ENCODE measurements around the gene EHF.

EHF gene

DNA sequence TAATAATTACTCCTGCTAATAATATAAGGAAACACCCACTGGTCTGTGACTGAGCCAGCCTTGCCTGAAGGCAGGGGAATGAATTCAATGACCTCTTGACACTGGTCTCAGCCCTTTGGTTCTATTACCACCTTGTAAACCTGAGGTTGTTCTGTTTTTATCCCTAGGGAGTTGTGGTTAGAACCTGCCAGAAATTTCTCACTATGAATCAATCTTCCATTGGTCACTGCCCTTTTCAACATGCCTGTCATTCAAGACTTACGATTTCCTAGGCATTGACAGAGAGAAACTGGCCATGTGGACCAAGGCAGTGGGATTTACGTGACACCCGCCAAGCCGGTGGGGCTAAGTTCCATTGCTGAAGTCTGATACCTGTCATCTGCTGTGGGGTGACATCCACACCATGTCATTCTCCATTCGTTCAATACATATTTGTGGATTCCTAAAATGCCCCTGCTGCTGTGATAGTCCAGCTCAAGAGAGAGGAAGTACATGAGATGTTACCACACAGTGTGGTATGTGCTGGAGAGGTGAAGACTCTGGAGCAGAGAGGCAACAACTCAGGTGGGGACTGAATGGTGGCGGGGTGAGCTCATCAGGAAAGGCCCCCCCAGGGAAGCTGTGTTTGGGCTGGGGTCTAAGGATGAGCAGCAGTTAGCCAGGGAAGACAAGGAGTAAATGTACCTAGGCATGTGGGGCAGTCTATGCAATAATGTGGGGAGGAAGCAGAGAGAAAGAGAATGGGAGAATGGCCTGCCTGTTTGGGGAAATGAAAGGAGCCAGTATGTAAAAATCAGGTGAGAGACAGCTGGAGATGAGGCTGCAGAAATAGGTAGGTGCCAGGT is 15.2 kb upstream of the EHF start:
- H3K27me3 ChIP-seq (replicated peaks in 2 of 5; ENCODE audit: control insufficient read depth in 4 of 5, insufficient read depth in 5 of 5, low read length in 4 of 5): no peaks in the 10 kb centered on the region
- no peaks in the 10 kb centered on the region for H3K36me3 ChIP-seq (ENCODE audit: control insufficient read depth in 4 of 4, insufficient read depth in 4 of 4, low read length in 3 of 4)
- no peak for DNase-seq
- H3K27ac ChIP-seq (ENCODE audit: insufficient read depth in 1 of 2, low read depth in 1 of 2, low read length in 2 of 2, poor library complexity in 1 of 2, severe bottlenecking in 2 of 2): no peak overlapping the region
- ChIA-PET CTCF (no interaction called here), POLR2A (no interaction called here)
- H3K9me3 ChIP-seq (ENCODE audit: control extremely low read depth in 1 of 5, control insufficient read depth in 4 of 5, insufficient read depth in 2 of 5, low read depth in 1 of 5, low read length in 4 of 5): no peaks in the 10 kb centered on the region
- no peaks in the 10 kb centered on the region for H3K4me1 ChIP-seq (ENCODE audit: control extremely low read depth in 1 of 4, control insufficient read depth in 4 of 4, insufficient read depth in 4 of 4, low read length in 3 of 4)
- 77% methylated on average over 5 of the region's 6 CpGs for WGBS (ENCODE audit: insufficient coverage)
- no peak overlapping the region for H3K4me3 ChIP-seq (ENCODE audit: control insufficient read depth in 1 of 7, extremely low read depth in 1 of 7, insufficient read depth in 4 of 7, low read depth in 2 of 7, low read length in 6 of 7)

DNA sequence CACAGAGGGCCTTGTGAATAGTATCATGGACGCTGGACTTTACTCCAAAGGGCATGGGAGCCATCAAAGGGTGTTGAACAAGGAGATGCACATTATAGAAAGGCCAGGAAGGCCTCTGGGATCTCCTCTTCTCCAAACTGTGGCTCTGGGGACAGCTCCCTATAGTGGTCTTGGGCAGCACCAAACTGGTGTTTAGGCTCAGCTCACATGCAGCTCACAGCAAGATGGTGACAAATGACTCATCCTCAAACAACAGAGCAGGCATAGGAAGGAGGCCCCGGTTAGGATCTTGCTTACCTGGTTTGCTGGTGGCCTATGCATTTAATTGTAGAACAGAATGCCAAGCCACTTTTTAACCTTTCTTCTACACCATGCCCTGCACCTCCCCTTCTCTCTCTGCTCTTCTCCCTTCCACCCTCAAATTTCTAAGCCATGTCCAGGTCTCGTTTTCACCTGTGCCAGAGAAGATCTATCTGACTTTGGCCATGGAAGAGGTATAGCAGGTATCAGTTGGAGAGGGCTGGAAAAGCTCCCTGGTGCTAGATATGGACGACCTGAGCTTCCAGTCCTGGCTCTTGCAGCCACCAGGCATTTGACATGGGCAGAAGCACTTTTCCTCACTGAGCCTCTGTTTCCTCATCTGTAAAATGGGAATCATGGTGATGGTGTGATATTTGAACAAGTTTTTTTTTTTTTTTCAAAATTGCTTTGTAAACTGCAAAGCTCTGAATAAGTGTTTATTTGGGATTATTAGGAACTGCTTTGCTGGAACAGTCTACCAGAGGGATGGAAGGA is 14.4 kb upstream of the EHF start:
- no peaks in the 10 kb centered on the region for H3K27me3 ChIP-seq (replicated peaks in 2 of 5; ENCODE audit: control insufficient read depth in 4 of 5, insufficient read depth in 5 of 5, low read length in 4 of 5)
- H3K36me3 ChIP-seq (ENCODE audit: control insufficient read depth in 4 of 4, insufficient read depth in 4 of 4, low read length in 3 of 4): no peaks in the 10 kb centered on the region
- no peak for DNase-seq
- CTCF ChIA-PET: interaction anchor here (0.7 kb wide), 1 partner anchor 9 kb away, joined by 3 read pairs; no protein-coding TSS in a partner anchor
- H3K4me1 ChIP-seq (ENCODE audit: control extremely low read depth in 1 of 4, control insufficient read depth in 4 of 4, insufficient read depth in 4 of 4, low read length in 3 of 4): no peaks in the 10 kb centered on the region
- H3K4me3 ChIP-seq (ENCODE audit: control insufficient read depth in 1 of 7, extremely low read depth in 1 of 7, insufficient read depth in 4 of 7, low read depth in 2 of 7, low read length in 6 of 7): no peak overlapping the region
- H3K27ac ChIP-seq (ENCODE audit: insufficient read depth in 1 of 2, low read depth in 1 of 2, low read length in 2 of 2, poor library complexity in 1 of 2, severe bottlenecking in 2 of 2): no peak overlapping the region
- POLR2A ChIA-PET: no interaction called here
- H3K9me3 ChIP-seq (ENCODE audit: control extremely low read depth in 1 of 5, control insufficient read depth in 4 of 5, insufficient read depth in 2 of 5, low read depth in 1 of 5, low read length in 4 of 5): no peaks in the 10 kb centered on the region
- 61% methylated on average over 3 of the region's 4 CpGs for WGBS (ENCODE audit: insufficient coverage)

DNA sequence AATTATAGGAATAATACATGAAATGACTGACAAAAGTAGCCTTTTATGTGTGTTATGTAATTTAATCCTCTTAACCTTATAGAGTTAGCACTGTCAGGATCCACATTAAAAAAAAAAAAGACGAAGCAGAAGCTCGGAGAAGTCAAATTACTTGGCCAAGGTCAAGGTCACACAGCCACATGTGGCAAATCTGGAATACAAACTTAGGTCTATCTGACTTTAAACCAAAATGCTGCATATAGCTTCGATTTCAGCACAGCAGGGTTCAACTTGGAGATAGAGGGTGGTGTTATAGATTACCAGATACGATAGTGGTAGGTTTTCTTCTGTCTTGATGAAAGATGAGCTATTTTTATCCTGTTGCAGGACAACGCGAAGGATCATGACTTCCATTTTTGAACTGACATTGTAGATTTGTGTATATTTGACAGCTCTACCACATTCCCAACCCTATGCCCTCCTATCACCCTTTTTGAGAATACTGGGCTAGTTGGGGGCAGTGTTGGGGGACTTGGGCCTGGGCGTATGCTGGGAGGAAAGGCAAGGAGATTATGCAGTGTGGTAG is 11.6 kb upstream of the EHF start:
- CTCF ChIA-PET: interaction anchor here (1.3 kb wide), 1 partner anchor 14 kb away, joined by 4 read pairs; no protein-coding TSS in a partner anchor
- H3K27me3 ChIP-seq (replicated peaks in 2 of 5; ENCODE audit: control insufficient read depth in 4 of 5, insufficient read depth in 5 of 5, low read length in 4 of 5): no peaks in the 10 kb centered on the region
- POLR2A ChIA-PET: no interaction called here

DNA sequence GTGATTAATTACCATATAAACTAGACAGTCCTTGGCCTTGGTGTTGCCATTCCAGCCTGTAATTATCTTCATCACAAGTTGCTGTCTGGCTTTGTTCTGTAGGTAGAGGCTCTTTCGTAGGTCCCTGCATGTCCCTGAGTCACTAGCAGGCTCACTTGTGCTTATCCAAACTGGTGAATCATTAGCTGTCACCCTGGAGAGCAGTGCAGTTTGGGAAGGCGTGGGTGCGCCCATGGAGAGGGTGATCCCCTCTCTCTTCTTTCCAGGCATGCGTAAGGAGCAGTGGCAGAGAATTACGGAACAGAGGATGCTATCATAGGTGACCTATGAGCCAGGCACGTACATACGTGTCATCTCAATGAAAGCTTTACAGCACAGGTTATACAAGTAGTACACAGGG is 11.0 kb upstream of the EHF start:
- ChIA-PET POLR2A (no interaction called here), CTCF (interaction anchor here (1.3 kb wide), 1 partner anchor 14 kb away, joined by 4 read pairs; no protein-coding TSS in a partner anchor)
- Histone ChIP-seq H3K27ac (ENCODE audit: insufficient read depth in 1 of 2, low read depth in 1 of 2, low read length in 2 of 2, poor library complexity in 1 of 2, severe bottlenecking in 2 of 2) (no peak overlapping the region), H3K27me3 (replicated peaks in 2 of 5; ENCODE audit: control insufficient read depth in 4 of 5, insufficient read depth in 5 of 5, low read length in 4 of 5) (no peaks in the 10 kb centered on the region), H3K4me1 (ENCODE audit: control extremely low read depth in 1 of 4, control insufficient read depth in 4 of 4, insufficient read depth in 4 of 4, low read length in 3 of 4) (peaks cover 0 to 25% (median 8%) of the 10 kb centered on the region in 4 experiments), H3K4me3 (ENCODE audit: control insufficient read depth in 1 of 7, extremely low read depth in 1 of 7, insufficient read depth in 4 of 7, low read depth in 2 of 7, low read length in 6 of 7) (no peak overlapping the region), H3K9me3 (ENCODE audit: control extremely low read depth in 1 of 5, control insufficient read depth in 4 of 5, insufficient read depth in 2 of 5, low read depth in 1 of 5, low read length in 4 of 5) (no peaks in the 10 kb centered on the region), H3K36me3 (ENCODE audit: control insufficient read depth in 4 of 4, insufficient read depth in 4 of 4, low read length in 3 of 4) (no peaks in the 10 kb centered on the region)
- DNase-seq: no peak
- 99% methylated on average over 6 of the region's 7 CpGs for WGBS (ENCODE audit: insufficient coverage)

More for the DNA sequence above, 11.6 kb upstream of the EHF start:
- no peaks in the 10 kb centered on the region for H3K9me3 ChIP-seq (ENCODE audit: control extremely low read depth in 1 of 5, control insufficient read depth in 4 of 5, insufficient read depth in 2 of 5, low read depth in 1 of 5, low read length in 4 of 5)
- no peak overlapping the region for H3K27ac ChIP-seq (ENCODE audit: insufficient read depth in 1 of 2, low read depth in 1 of 2, low read length in 2 of 2, poor library complexity in 1 of 2, severe bottlenecking in 2 of 2)
- H3K4me3 ChIP-seq (ENCODE audit: control insufficient read depth in 1 of 7, extremely low read depth in 1 of 7, insufficient read depth in 4 of 7, low read depth in 2 of 7, low read length in 6 of 7): no peak overlapping the region
- DNase-seq: no peak
- 100% methylated on average over 1 of the region's 7 CpGs for WGBS (ENCODE audit: insufficient coverage)
- H3K4me1 ChIP-seq (ENCODE audit: control extremely low read depth in 1 of 4, control insufficient read depth in 4 of 4, insufficient read depth in 4 of 4, low read length in 3 of 4): peaks cover 0 to 19% (median 7%) of the 10 kb centered on the region in 4 experiments
- H3K36me3 ChIP-seq (ENCODE audit: control insufficient read depth in 4 of 4, insufficient read depth in 4 of 4, low read length in 3 of 4): no peaks in the 10 kb centered on the region

DNA sequence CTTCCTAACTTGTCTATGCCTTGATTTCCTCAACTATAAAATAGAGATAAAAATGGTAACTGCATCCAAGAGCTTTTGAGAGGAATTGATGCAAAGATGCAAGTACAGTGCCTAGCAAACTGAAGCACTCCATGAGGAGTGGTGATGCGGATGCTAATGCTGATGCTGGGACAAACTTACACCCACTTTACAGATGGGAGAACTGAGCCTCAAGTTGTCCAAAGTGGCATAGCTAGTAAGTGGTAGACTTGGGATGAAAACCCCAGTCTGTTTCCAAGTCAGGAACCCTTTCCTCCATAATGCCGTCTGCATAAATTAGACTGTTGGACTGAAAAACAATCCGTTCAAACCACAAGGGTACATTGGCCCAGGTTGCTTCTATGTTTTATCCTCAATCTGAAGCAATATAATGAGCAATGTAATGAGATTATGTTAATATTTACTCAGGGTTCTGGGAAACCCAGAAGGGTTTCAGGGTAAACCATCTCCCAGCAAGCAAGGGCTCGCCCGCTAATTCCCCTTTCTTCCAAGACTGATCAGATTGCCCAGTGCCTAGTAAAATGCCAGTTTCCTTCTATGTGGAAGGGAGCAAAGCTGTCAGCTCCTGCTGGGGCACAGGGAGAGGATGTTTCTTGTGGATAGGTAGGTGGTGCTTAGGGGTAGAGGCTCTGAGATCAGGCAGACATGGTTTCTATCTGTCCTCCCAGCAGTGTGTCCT is 10.4 kb upstream of the EHF start:
- no peak overlapping the region for H3K27ac ChIP-seq (ENCODE audit: insufficient read depth in 1 of 2, low read depth in 1 of 2, low read length in 2 of 2, poor library complexity in 1 of 2, severe bottlenecking in 2 of 2)
- 100% methylated on average over 2 of the region's 5 CpGs for WGBS (ENCODE audit: insufficient coverage)
- no peaks in the 10 kb centered on the region for H3K9me3 ChIP-seq (ENCODE audit: control extremely low read depth in 1 of 5, control insufficient read depth in 4 of 5, insufficient read depth in 2 of 5, low read depth in 1 of 5, low read length in 4 of 5)
- H3K4me1 ChIP-seq (ENCODE audit: control extremely low read depth in 1 of 4, control insufficient read depth in 4 of 4, insufficient read depth in 4 of 4, low read length in 3 of 4): peaks cover 0 to 27% (median 8%) of the 10 kb centered on the region in 4 experiments
- CTCF ChIA-PET: no interaction called here
- DNase-seq: no peak
- POLR2A ChIA-PET: no interaction called here
- H3K4me3 ChIP-seq (ENCODE audit: control insufficient read depth in 1 of 7, extremely low read depth in 1 of 7, insufficient read depth in 4 of 7, low read depth in 2 of 7, low read length in 6 of 7): no peak overlapping the region
- H3K36me3 ChIP-seq (ENCODE audit: control insufficient read depth in 4 of 4, insufficient read depth in 4 of 4, low read length in 3 of 4): no peaks in the 10 kb centered on the region
- H3K27me3 ChIP-seq (replicated peaks in 2 of 5; ENCODE audit: control insufficient read depth in 4 of 5, insufficient read depth in 5 of 5, low read length in 4 of 5): no peaks in the 10 kb centered on the region

DNA sequence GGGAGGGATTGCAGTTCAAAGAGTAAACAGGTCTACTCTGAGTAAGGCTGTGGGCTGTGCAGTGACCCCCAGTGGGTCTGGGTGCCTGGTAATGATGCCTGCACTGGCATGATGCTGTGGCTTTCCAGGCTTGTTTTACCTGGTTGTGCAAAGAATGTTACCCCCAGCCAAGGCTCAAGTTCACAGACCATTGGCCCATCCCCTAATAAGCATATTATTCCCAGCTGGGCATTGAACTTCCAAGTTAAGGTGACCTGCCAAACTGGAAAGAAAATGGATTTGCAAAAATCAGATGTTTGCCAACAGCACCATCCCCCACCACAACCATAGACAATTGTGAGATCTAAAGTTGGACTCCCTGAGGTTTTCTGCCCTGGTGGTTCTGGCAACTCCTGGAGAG is 7.9 kb upstream of the EHF start:
- Histone ChIP-seq H3K9me3 (ENCODE audit: control extremely low read depth in 1 of 5, control insufficient read depth in 4 of 5, insufficient read depth in 2 of 5, low read depth in 1 of 5, low read length in 4 of 5) (no peaks in the 10 kb centered on the region), H3K27ac (ENCODE audit: insufficient read depth in 1 of 2, low read depth in 1 of 2, low read length in 2 of 2, poor library complexity in 1 of 2, severe bottlenecking in 2 of 2) (no peak overlapping the region), H3K27me3 (replicated peaks in 2 of 5; ENCODE audit: control insufficient read depth in 4 of 5, insufficient read depth in 5 of 5, low read length in 4 of 5) (no peaks in the 10 kb centered on the region), H3K4me1 (ENCODE audit: control extremely low read depth in 1 of 4, control insufficient read depth in 4 of 4, insufficient read depth in 4 of 4, low read length in 3 of 4) (peaks cover 0 to 27% (median 8%) of the 10 kb centered on the region in 4 experiments), H3K4me3 (ENCODE audit: control insufficient read depth in 1 of 7, extremely low read depth in 1 of 7, insufficient read depth in 4 of 7, low read depth in 2 of 7, low read length in 6 of 7) (no peak overlapping the region), H3K36me3 (ENCODE audit: control insufficient read depth in 4 of 4, insufficient read depth in 4 of 4, low read length in 3 of 4) (no peaks in the 10 kb centered on the region)
- ChIA-PET POLR2A (no interaction called here), CTCF (interaction anchor here (0.9 kb wide), 1 partner anchor 93 kb away, joined by 3 read pairs; no protein-coding TSS in a partner anchor)
- no peak for DNase-seq

Data from common myeloid progenitor, CD34-positive (primary cell).